ENCODE results near the gene POTEM.
"Not testable (repeated sequence)": the region's sequence is repeated elsewhere in the genome, so short reads cannot be mapped to it uniquely, and the experiment has no call there.

GRCh38 chr14:18953085-18953484 is 14.1 kb upstream of the POTEM start:
- not testable (repeated sequence) for TF ChIP-seq POLR2A, CTCF (IDR thresholded peaks at IDR 0.05)

Measured in thyroid gland (tissue), 4 donors.